Measurements from ENCODE around the gene CTNNA3.

CTNNA3 gene

GRCh38 chr10:67308912-67309311, 387.1 kb downstream of the CTNNA3 start:
- DNase-seq: no peak

- no peak for DNase-seq
These were observed 389.3 kb downstream of the CTNNA3 start for GRCh38 chr10:67306588-67307205.

GRCh38 chr10:67302701-67303100, 393.3 kb downstream of the CTNNA3 start:
- DNase-seq: no peak

GRCh38 chr10:67299761-67300160, 396.2 kb downstream of the CTNNA3 start:
- DNase-seq: no peak

GRCh38 chr10:67297637-67298181, 398.3 kb downstream of the CTNNA3 start:
- no peak for DNase-seq

GRCh38 chr10:67296926-67297325, 399.1 kb downstream of the CTNNA3 start:
- no peak for DNase-seq

- DNase-seq: no peak
These were observed 407.1 kb downstream of the CTNNA3 start for GRCh38 chr10:67288688-67289410.

- DNase-seq: no peak
These were observed 411.4 kb downstream of the CTNNA3 start for GRCh38 chr10:67284589-67284988.

GRCh38 chr10:67282871-67283270, 413.1 kb downstream of the CTNNA3 start:
- DNase-seq: no peak

GRCh38 chr10:67280405-67280804, 415.6 kb downstream of the CTNNA3 start:
- DNase-seq: no peak

- no peak for DNase-seq
These were observed 418.6 kb downstream of the CTNNA3 start for GRCh38 chr10:67277402-67277801.

GRCh38 chr10:67269828-67270227, 426.2 kb downstream of the CTNNA3 start:
- DNase-seq: no peak

- DNase-seq: no peak
These were observed 427.8 kb downstream of the CTNNA3 start for GRCh38 chr10:67268146-67268545.

GRCh38 chr10:67262675-67263074, 433.3 kb downstream of the CTNNA3 start:
- DNase-seq: no peak

GRCh38 chr10:67261300-67261797, 434.6 kb downstream of the CTNNA3 start:
- no peak for DNase-seq

- no peak for DNase-seq
These were observed 436.6 kb downstream of the CTNNA3 start for GRCh38 chr10:67259319-67259929.

- no peak for DNase-seq
These were observed 438.4 kb downstream of the CTNNA3 start for GRCh38 chr10:67257427-67258144.

GRCh38 chr10:67257018-67257417, 439.0 kb downstream of the CTNNA3 start:
- DNase-seq: no peak

GRCh38 chr10:67250686-67251085, 445.3 kb downstream of the CTNNA3 start:
- DNase-seq: no peak

- no peak for DNase-seq
These were observed 449.9 kb downstream of the CTNNA3 start for GRCh38 chr10:67246066-67246555.

- DNase-seq: no peak
These were observed 453.5 kb downstream of the CTNNA3 start for GRCh38 chr10:67242528-67242927.

GRCh38 chr10:67241451-67241850, 454.5 kb downstream of the CTNNA3 start:
- DNase-seq: no peak

Data from GDM1 (cell line).